ENCODE data around the gene GIN1. TPM values are rescaled to one million over a fixed set of nuclear protein-coding genes. Genes with fewer than 3 reads are reported as not detected.

The GIN1 gene
- total and polyA plus RNA-seq, 2 of the 4 experiments (the other 2 are of a cell fraction), result 2.9 to 3.1 TPM

GRCh38 chr5:103139264-103139865, 19.4 kb upstream of the GIN1 start:
- Histone ChIP-seq H3K79me1 (ENCODE audit: low read depth in 1 of 2, low read length in 2 of 2) (peaks cover 0 to 3% of the 10 kb centered on the region in 2 experiments; a peak in 1 of 4 replicates), H3K27ac (ENCODE audit: insufficient read depth, low read length) (no peak overlapping the region), H3K36me3 (ENCODE audit: control insufficient read depth, insufficient read depth, low read length) (peaks cover 3% of the 10 kb centered on the region; the same call in 1 of the 2 replicates), H3K9ac (ENCODE audit: low read depth, low read length) (no peak overlapping the region), H3K23ac (ENCODE audit: low read depth, low read length) (no peak overlapping the region), H2BK120ac (ENCODE audit: low read depth, low read length) (no peak overlapping the region), H4K91ac (ENCODE audit: insufficient read depth, low read depth, low read length) (no peak overlapping the region), H4K8ac (ENCODE audit: low read depth in 2 of 2, low read length in 2 of 2) (no peak overlapping the region), H3K27me3 (ENCODE audit: control insufficient read depth, insufficient read depth, low read length) (no peaks in the 10 kb centered on the region), H3K18ac (ENCODE audit: low read depth, low read length) (no peak overlapping the region), H3K56ac (ENCODE audit: extremely low read depth, insufficient read depth, low read length) (no peak overlapping the region), H3K9me1 (ENCODE audit: insufficient read depth, low read length) (0 out of 2 replicates have a peak, but pooled peaks cover 3% of the 10 kb centered on the region), H3K4me1 (ENCODE audit: control insufficient read depth, insufficient read depth, low read length) (no peaks in the 10 kb centered on the region), H3K4me3 (ENCODE audit: insufficient read depth, low read depth, low read length) (no peak overlapping the region), H4K20me1 (ENCODE audit: insufficient read depth, low read length) (no peaks in the 10 kb centered on the region), H3K4ac (ENCODE audit: low read depth, low read length) (no peak overlapping the region), H2BK15ac (ENCODE audit: low read depth, low read length) (no peak overlapping the region), H2AK9ac (replicated peaks; ENCODE audit: low read depth, low read length, poor library complexity) (no peak overlapping the region), H4K5ac (ENCODE audit: low read depth, low read length) (no peak overlapping the region), H3K14ac (replicated peaks; ENCODE audit: low read depth, low read length) (no peak overlapping the region), H3K4me2 (ENCODE audit: low read depth, low read length) (no peak overlapping the region), H2AK5ac (ENCODE audit: low read depth, low read length) (no peak overlapping the region), H3K9me3 (ENCODE audit: control insufficient read depth, insufficient read depth, low read length) (no peaks in the 10 kb centered on the region), H2BK5ac (ENCODE audit: low read depth, low read length, poor library complexity, severe bottlenecking) (no peak overlapping the region), H2AFZ (replicated peaks; ENCODE audit: low read length, poor library complexity) (no peak overlapping the region), H2BK20ac (ENCODE audit: low read depth, low read length) (no peak overlapping the region)
- in situ Hi-C loops (cut with MboI; ENCODE audit: low sequenced_read_pairs), result no loop called here
- ATAC-seq (ENCODE audit: low read depth), result peak; percentile 97
- dilution Hi-C loops (cut with HindIII; ENCODE audit: low sequenced_read_pairs, unreplicated experiment), result no loop called here
- DNase-seq, result peak; percentile 68
- ChIA-PET POLR2A (ENCODE audit: unreplicated experiment) (no interaction called here), CTCF (interaction anchor here (0.6 to 1.0 kb wide), 8 partner anchors 14 to 559 kb away, joined by 3 to 9 read pairs (median 3); no protein-coding TSS in a partner anchor)
- no CpG with 5 or more reads among the region's 2 CpGs for WGBS, 2 experiments (ENCODE audit: extremely low coverage in 2 of 2, insufficient read length in 1 of 2)
- BruUV-seq (replicated peaks), result no TSS peak
- intact Hi-C loops (cut with micrococcal nuclease), result loop anchor here (1.0 to 10.0 kb wide), 5 partner anchors 97 to 602 kb away; no protein-coding TSS in a partner anchor
- TF ChIP-seq USF2 (IDR thresholded peaks at IDR 0.05; ENCODE audit: low read depth, low read length) (no peak), CTCF (conservative IDR thresholded peaks at IDR 0.05; ENCODE audit: low read depth, low read length) (peak; percentile 91), MAZ (IDR thresholded peaks at IDR 0.05; ENCODE audit: borderline replicate concordance, low read depth, low read length) (no peak), SMC3 (IDR thresholded peaks at IDR 0.05; ENCODE audit: low read depth, low read length) (peak; percentile 79), RAD21 (IDR thresholded peaks at IDR 0.05; ENCODE audit: low read length) (peak; percentile 95), BHLHE40 (IDR thresholded peaks at IDR 0.05; ENCODE audit: low read depth, low read length) (no peak), CEBPB (IDR thresholded peaks at IDR 0.05; ENCODE audit: low read depth, low read length) (no peak), FOS (IDR thresholded peaks at IDR 0.05; ENCODE audit: low read depth, low read length) (no peak), MAFK (IDR thresholded peaks at IDR 0.05; ENCODE audit: low read depth, low read length) (no peak), RCOR1 (IDR thresholded peaks at IDR 0.05; ENCODE audit: insufficient replicate concordance, low read length) (no peak)

All from IMR-90 (cell line).